Measurements from ENCODE around the gene P2RX4.
"Not testable (repeated sequence)": the region's sequence is repeated elsewhere in the genome, so short reads cannot be mapped to it uniquely, and the experiment has no call there.

Gene P2RX4

DNA sequence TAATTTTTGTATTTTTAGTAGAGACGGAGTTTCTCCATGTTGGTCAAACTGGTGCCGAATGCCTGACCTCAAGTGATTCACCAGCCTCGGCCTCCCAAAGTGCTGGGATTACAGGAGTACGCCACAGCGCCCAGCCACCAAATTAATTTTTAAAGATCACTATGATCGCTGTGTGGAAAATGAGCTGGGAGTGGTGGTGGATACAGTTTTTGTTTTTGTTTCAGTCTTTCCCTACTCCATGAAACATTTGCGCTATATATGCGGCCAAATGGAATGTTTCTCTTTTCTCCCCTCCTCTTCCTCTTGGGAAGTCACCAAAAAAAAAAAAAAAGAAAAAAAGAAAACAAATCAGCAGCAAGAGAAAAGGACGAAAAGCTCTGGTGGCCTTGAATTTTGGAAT is 20.8 kb upstream of the P2RX4 start:
- no peak for DNase-seq (ENCODE audit: low spot score)

- DNase-seq (ENCODE audit: low spot score), result no peak
Observed at GRCh38 chr12:121189619-121190155, 20.2 kb upstream of the P2RX4 start.

DNA sequence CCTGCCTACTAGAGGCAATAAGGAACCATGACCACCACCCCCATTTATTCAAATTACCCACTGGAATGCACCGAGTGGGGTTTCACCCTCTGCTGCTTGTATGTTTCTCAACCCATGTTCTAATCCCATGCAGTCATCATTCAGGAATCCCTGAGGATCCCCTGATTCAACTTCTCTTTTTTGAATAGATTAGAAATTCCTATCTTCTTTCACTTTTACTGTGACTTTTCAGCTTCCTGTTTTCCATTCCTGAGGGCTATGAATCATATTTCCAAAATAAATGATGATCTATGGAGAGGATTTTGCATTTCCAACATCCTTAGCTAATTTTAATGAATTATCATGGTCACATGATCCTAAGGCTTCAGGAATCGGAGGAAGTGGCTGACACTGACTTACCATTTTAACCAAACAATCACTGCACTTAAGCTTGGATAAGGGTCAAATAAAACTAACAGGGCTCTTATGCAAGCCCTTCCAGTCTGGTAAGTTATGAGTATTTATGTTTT is 19.4 kb upstream of the P2RX4 start:
- no peak for DNase-seq (ENCODE audit: low spot score)

GRCh38 chr12:121191151-121191550 is 18.8 kb upstream of the P2RX4 start:
- DNase-seq (ENCODE audit: low spot score), result no peak

DNA sequence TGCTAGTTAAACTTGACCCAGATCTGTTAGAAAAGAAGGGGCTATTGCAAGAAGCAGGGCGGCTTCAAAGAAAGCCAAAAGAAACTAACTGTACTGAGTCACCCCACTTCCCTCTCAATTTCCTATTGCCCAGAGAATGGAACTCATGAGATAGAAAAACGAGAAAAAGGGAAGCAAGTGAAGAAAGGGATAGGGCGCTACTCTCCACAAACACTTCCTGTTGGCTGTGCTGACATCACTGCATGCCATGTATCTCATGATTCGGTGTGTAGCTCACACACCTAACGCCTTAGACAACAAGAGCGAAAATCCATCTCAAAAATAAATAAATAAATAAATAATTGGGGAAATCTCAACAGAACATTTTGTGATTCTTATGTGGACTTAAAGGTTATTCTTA is 13.0 kb upstream of the P2RX4 start:
- no peak for DNase-seq (ENCODE audit: low spot score)

GRCh38 chr12:121198949-121199348 is 11.0 kb upstream of the P2RX4 start:
- no peak for DNase-seq (ENCODE audit: low spot score)

DNA sequence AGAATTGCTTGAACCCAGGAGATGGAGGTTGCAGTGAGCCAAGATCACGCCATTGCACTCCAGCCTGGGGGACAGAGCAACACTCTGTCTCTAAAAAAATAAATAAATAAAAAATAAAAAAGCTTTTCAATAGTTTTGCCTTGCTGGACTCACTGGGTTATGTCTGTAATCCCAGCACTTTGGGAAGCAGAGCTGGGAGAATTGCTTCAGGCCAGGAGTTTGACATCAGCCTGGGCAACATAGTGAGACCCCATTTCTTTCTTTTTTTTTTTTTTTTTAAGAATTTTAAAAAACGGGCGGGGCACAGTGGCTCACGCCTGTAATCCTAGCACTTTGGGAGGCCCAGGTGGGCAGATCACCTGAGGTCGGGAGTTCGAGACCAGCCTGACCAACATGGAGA is 8.8 kb upstream of the P2RX4 start:
- not testable (repeated sequence) for DNase-seq (ENCODE audit: low spot score)

DNA sequence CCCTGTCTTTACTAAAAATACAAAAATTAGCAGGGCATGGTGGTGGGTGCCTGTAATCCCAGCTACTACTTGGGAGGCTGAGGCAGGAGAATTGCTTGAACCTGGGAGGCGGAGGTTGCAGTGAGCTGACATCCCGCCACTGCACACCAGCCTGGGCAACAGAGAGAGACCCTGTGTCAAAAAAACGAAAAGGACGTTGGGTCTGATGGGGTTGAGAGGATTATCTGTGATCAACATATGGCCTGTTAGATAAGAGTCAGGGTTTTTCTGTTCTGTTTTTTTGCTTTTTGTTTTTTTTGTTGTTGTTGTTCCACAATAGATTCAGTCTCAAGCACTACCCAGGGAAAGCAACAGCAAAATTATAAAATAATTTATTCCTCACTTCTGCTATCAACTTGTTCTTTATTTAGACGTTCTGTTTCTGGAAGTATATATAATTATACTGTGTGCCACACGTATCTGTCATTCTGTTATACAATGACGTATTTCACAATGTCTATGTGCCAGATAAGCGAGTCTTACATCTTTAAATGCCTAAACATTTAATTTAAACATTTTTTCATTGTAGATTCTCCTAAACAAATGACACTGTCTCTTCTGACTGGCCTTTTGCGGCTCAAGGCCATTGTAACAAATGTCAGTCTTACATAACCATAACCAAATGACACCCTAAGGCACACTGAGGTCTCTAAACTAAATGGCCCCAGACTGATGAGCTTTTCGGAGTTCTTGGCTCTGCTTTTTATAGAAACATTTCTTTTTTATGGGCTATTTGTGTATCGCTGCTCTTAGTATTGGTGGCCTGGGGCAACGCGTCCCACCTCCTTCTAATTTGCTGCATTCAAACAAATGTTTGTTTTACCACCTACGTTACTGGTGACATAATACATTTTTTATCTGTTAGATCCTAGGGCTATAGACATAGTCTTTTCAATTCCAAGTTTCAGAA is 7.2 kb upstream of the P2RX4 start:
- DNase-seq (ENCODE audit: low spot score), result no peak

DNA sequence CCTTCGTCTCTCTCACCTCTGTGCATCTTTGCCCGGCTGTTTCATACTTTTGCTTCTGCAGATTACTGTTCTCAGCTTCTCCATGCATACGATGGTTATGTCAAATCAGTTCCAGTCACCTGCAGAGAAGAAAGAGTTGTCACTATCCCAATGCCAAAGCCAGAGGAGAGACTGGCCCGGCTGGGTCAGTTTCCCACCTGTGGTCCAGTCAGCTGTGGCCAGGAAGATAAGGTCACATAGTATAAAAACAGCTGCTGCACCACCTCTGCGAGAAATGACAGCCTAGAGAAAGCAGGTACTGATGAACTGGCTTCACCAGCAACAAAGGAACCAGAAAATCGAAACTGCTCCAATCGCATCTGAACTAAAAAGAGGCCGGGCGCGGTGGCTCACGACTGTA is 6.4 kb upstream of the P2RX4 start:
- no peak for DNase-seq (ENCODE audit: low spot score)

GRCh38 chr12:121205491-121205890 is 4.4 kb upstream of the P2RX4 start:
- no peak for DNase-seq (ENCODE audit: low spot score)

DNA sequence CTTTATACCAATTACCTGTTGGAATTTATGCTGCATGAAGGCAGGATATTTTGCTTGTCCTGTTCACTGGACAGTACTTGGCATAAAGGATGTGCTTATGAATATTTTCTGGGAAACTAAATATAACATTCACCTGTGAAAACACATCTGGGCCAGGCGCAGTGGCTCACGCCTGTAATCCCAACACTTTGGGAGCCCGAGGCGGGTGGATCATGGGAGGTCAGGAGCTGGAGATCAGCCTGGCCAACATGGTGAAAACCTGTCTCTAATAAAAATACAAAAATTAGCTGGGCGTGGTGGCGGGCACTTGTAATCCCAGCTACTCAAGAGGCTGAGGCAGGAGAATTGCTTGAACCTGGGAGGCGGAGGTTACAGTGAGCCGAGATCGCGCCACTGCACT is 1.4 kb upstream of the P2RX4 start:
- DNase-seq (ENCODE audit: low spot score), result not testable (repeated sequence)

GRCh38 chr12:121209221-121209620 is 708 bp upstream of the P2RX4 start:
- no peak for DNase-seq (ENCODE audit: low spot score)

- no peak for DNase-seq (ENCODE audit: low spot score)
Observed at GRCh38 chr12:121212875-121213274, 2.9 kb downstream of the P2RX4 start.

- DNase-seq (ENCODE audit: low spot score), result peak; percentile 80
Observed at GRCh38 chr12:121214166-121214777, 4.3 kb downstream of the P2RX4 start.

GRCh38 chr12:121214855-121215745 is 5.2 kb downstream of the P2RX4 start:
- DNase-seq (ENCODE audit: low spot score), result peak; percentile 50

- DNase-seq (ENCODE audit: low spot score), result no peak
Observed at GRCh38 chr12:121216102-121216501, 6.2 kb downstream of the P2RX4 start.

GRCh38 chr12:121217063-121217462 is 7.1 kb downstream of the P2RX4 start:
- DNase-seq (ENCODE audit: low spot score), result no peak

DNA sequence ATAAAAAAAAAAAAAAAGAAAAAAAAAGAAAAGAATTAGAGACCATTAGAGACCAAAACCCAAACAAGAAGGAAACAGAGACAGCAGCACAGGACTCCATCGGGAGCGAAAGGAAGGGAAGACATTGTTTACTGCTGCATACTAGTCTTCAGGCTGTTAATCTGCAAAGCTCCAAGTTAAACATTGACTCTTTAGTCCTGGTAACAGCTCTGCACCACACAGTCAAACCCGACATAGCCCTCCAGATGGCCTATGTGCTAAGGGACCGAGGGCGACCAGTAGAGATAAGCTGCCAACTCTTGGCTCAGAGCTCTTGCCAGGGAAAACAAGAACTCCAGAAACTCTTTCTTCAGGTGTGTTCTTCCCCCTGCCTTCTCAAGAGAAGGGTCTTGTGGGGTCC is 7.8 kb downstream of the P2RX4 start:
- no peak for DNase-seq (ENCODE audit: low spot score)

GRCh38 chr12:121218588-121219352 is 8.8 kb downstream of the P2RX4 start:
- no peak for DNase-seq (ENCODE audit: low spot score)

- DNase-seq (ENCODE audit: low spot score), result no peak
Observed at GRCh38 chr12:121219353-121219986, 9.5 kb downstream of the P2RX4 start.

GRCh38 chr12:121222847-121223246 is 12.9 kb downstream of the P2RX4 start:
- no peak for DNase-seq (ENCODE audit: low spot score)

Data from activated CD4-positive, alpha-beta T cell treated with anti-CD3 and anti-CD28 coated beads, Interleukin-2, Interleukin-4, amounts not matched to agents 100 ng/mL and 50 ng/mL, durations not matched to agents 16 hours and 8 hours (primary cell).